OCI-LY3 (cell line): ENCODE results near the gene ZFPL1.

ENCODE experiments used
- H2AFZ ChIP-seq: fragments of 200-600, 300-600 bp; shearing (Covaris generic); 2 replicates; pipeline ENCODE4 v1.6.0; 2014; ENCODE audit warnings: antibody characterized with exemption, low read depth, low read length
- H3K27ac ChIP-seq: fragments of 200-600, 300-600 bp; sonication (generic); 2 replicates; pipeline ENCODE4 v1.5.1; 2014; ENCODE audit warnings: mild to moderate bottlenecking, low read length, moderate library complexity, mixed read lengths
- H3K27me3 ChIP-seq: fragments of 200-600, 300-600 bp; sonication (generic); 2 replicates; pipeline ENCODE4 v1.6.1; 2014; ENCODE audit warnings: low read depth, low read length, mixed read lengths
- H3K36me3 ChIP-seq: fragments of 200-600, 300-600 bp; sonication (generic); replicated peaks from 2 replicates; pipeline ENCODE3; 2014; ENCODE audit warnings: low read depth, low read length, mixed read lengths
- H3K4me1 ChIP-seq: fragments of 300-600, 200-600 bp; sonication (generic); 2 replicates; pipeline ENCODE4 v1.6.1; 2014; ENCODE audit warnings: low read length, mixed read lengths
- H3K4me2 ChIP-seq: fragments of 200-600, 300-600 bp; sonication (generic); 2 replicates; pipeline ENCODE4 v1.6.1; 2014; ENCODE audit warnings: low read length, mixed read lengths
- H3K4me3 ChIP-seq: fragments of 300-600, 200-600 bp; sonication (generic); 2 replicates; pipeline ENCODE4 v1.5.1; 2014; ENCODE audit warnings: antibody characterized with exemption, mild to moderate bottlenecking, low read length, moderate library complexity
- H3K79me2 ChIP-seq: fragments of 300-600, 200-600 bp; shearing (Covaris generic); 2 replicates; pipeline ENCODE4 v1.6.1; 2014; ENCODE audit warnings: mild to moderate bottlenecking, low read length, mixed read lengths
- H3K9ac ChIP-seq: fragments of 300-600, 200-600 bp; shearing (Covaris generic); 2 replicates; pipeline ENCODE4 v1.6.0; 2014; ENCODE audit warnings: mild to moderate bottlenecking, low read length, moderate library complexity
- H3K9me3 ChIP-seq: fragments of 200-600, 300-600 bp; shearing (Covaris generic); 2 replicates; pipeline ENCODE4 v1.6.1; 2014; ENCODE audit warnings: low read length, mixed read lengths; ENCODE audit not compliant: insufficient read depth
- H4K20me1 ChIP-seq: fragments of 200-600, 300-600 bp; sonication (generic); 2 replicates; pipeline ENCODE4 v1.6.1; 2016; ENCODE audit warnings: low read length, mixed read lengths; ENCODE audit not compliant: insufficient read depth
- EZH2phosphoT487 ChIP-seq: fragments of 200-600 bp; shearing (Covaris generic); IDR thresholded peaks from 2 replicates; pipeline ENCODE4 v1.6.1; 2018; ENCODE audit warnings: antibody characterized with exemption, mixed run types, low read depth
- TF ChIP-seq, protein P1 (sequence below): fragments of 200-600, 300-600 bp; sonication (generic); IDR thresholded peaks from 2 replicates; pipeline ENCODE4 v1.5.1; 2014; ENCODE audit warnings: antibody characterized with exemption, low read length, low read depth

ZFPL1 gene

GRCh38 chr11:65125197-65126056 lies 41.4 kb downstream of the ZFPL1 start:
- Histone ChIP-seq H3K4me1 (peaks cover 20% of the 10 kb centered on the region), H3K36me3 (peaks cover 59% of the 10 kb centered on the region), H3K4me2 (no peak overlapping the region), H2AFZ (no peak overlapping the region), H3K79me2 (peaks cover 47% of the 10 kb centered on the region), H3K9me3 (no peaks in the 10 kb centered on the region), H3K4me3 (no peak overlapping the region), H3K27ac (no peak overlapping the region), H3K27me3 (no peaks in the 10 kb centered on the region), H4K20me1 (no peaks in the 10 kb centered on the region), H3K9ac (no peak overlapping the region)
- TF ChIP-seq, protein P1, sequence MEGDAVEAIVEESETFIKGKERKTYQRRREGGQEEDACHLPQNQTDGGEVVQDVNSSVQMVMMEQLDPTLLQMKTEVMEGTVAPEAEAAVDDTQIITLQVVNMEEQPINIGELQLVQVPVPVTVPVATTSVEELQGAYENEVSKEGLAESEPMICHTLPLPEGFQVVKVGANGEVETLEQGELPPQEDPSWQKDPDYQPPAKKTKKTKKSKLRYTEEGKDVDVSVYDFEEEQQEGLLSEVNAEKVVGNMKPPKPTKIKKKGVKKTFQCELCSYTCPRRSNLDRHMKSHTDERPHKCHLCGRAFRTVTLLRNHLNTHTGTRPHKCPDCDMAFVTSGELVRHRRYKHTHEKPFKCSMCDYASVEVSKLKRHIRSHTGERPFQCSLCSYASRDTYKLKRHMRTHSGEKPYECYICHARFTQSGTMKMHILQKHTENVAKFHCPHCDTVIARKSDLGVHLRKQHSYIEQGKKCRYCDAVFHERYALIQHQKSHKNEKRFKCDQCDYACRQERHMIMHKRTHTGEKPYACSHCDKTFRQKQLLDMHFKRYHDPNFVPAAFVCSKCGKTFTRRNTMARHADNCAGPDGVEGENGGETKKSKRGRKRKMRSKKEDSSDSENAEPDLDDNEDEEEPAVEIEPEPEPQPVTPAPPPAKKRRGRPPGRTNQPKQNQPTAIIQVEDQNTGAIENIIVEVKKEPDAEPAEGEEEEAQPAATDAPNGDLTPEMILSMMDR = no peak
- no peak for TF ChIP-seq EZH2phosphoT487

- Histone ChIP-seq H2AFZ (no peak overlapping the region), H3K79me2 (peaks cover 45% of the 10 kb centered on the region), H3K4me1 (peaks cover 25% of the 10 kb centered on the region), H3K27me3 (no peaks in the 10 kb centered on the region), H3K4me3 (no peak overlapping the region), H3K4me2 (no peak overlapping the region), H3K9ac (no peak overlapping the region), H4K20me1 (no peaks in the 10 kb centered on the region), H3K36me3 (peaks cover 59% of the 10 kb centered on the region), H3K27ac (peak overlapping the region; percentile 3), H3K9me3 (no peaks in the 10 kb centered on the region)
- no peak for TF ChIP-seq EZH2phosphoT487
- TF ChIP-seq, protein P1 = no peak
Observed at GRCh38 chr11:65126624-65127274, 42.7 kb downstream of the ZFPL1 start.

- H3K9ac ChIP-seq = no peak overlapping the region
- peaks cover 32% of the 10 kb centered on the region for H3K4me1 ChIP-seq
- peaks cover 45% of the 10 kb centered on the region for H3K79me2 ChIP-seq
- TF ChIP-seq, protein P1 = no peak
- no peak for TF ChIP-seq EZH2phosphoT487
- peaks cover 64% of the 10 kb centered on the region for H3K36me3 ChIP-seq
- no peak overlapping the region for H3K4me2 ChIP-seq
- no peak overlapping the region for H3K4me3 ChIP-seq
- no peaks in the 10 kb centered on the region for H4K20me1 ChIP-seq
- peak overlapping the region; percentile 20; the same call in 1 of the 2 replicates for H3K27ac ChIP-seq
- H3K27me3 ChIP-seq = no peaks in the 10 kb centered on the region
- H3K9me3 ChIP-seq = no peaks in the 10 kb centered on the region
- H2AFZ ChIP-seq = no peak overlapping the region
Observed at GRCh38 chr11:65127473-65128181, 43.6 kb downstream of the ZFPL1 start.
